Measurements from ENCODE around the gene TAF12. TPM values are rescaled to one million over a fixed set of nuclear protein-coding genes. Genes with fewer than 3 reads are reported as not detected.
A peak's percentile ranks its signal among the peaks of the same experiment; 100 is the strongest.
"Not testable (repeated sequence)": the region's sequence is repeated elsewhere in the genome, so short reads cannot be mapped to it uniquely, and the experiment has no call there.

The TAF12 gene
- total and polyA plus RNA-seq, 10 of the 15 experiments (the other 5 are each of a cell fraction or from before 2014, with no cell fraction given), result 18.3 to 43.3 (median 28.6) TPM

- intact Hi-C loops (cut with micrococcal nuclease; ENCODE audit: unreplicated experiment), result no loop called here
- Histone ChIP-seq H3K9me3 (replicated peaks; ENCODE audit: control insufficient read depth, insufficient read depth, low read length) (no peaks in the 10 kb centered on the region), H3K79me2 (ENCODE audit: control insufficient read depth, insufficient read depth, low read length) (no peaks in the 10 kb centered on the region), H3K9ac (ENCODE audit: control insufficient read depth, insufficient read depth, low read length) (no peak overlapping the region), H3K4me3 (no peak overlapping the region), H2AFZ (ENCODE audit: control insufficient read depth, low read depth, low read length) (no peak overlapping the region), H3K4me2 (ENCODE audit: control insufficient read depth, insufficient read depth) (no peak overlapping the region), H3K4me1 (ENCODE audit: control insufficient read depth, insufficient read depth, low read length) (peaks cover 13% of the 10 kb centered on the region), H4K20me1 (ENCODE audit: control insufficient read depth, insufficient read depth) (no peaks in the 10 kb centered on the region), H3K27me3 (replicated peaks in 1 of 2; ENCODE audit: control insufficient read depth in 2 of 2, insufficient read depth in 2 of 2, low read length in 1 of 2) (no peaks in the 10 kb centered on the region), H3K36me3 (ENCODE audit: control insufficient read depth in 2 of 2, insufficient read depth in 2 of 2, low read length in 1 of 2) (no peaks in the 10 kb centered on the region; a peak in 1 of 4 replicates), H3K27ac (ENCODE audit: control insufficient read depth, insufficient read depth) (no peak overlapping the region)
- no peak for FAIRE-seq
- RAD21 ChIA-PET (ENCODE audit: unreplicated experiment), result interaction anchor here (0.7 kb wide), 1 partner anchor 349 kb away, joined by 3 read pairs; no protein-coding TSS in a partner anchor
- no peak for ATAC-seq
- 97% methylated on average over 10 of the region's 10 CpGs for WGBS (ENCODE audit: insufficient coverage, insufficient replicate concordance, low lambda C conversion rate, missing lambda C conversion rate)
- DNase-seq (ENCODE audit: low read depth, low spot score), result no peak
- CTCF ChIA-PET, result interaction anchor here (0.6 to 1.4 kb wide), 2 partner anchors 235 to 309 kb away, joined by 3 to 5 read pairs; no protein-coding TSS in a partner anchor
- in situ Hi-C loops (cut with MboI), result no loop called here
- no TSS peak for BruUV-seq (replicated peaks)
- POLR2A ChIA-PET, result interaction anchor here (0.7 to 1.0 kb wide), 2 partner anchors 12 to 822 kb away, joined by 3 to 6 read pairs; partner anchors contain the start of gene STX12
- TF ChIP-seq BCL11A (IDR thresholded peaks at IDR 0.05; ENCODE audit: low read depth, low read length) (no peak), CEBPB (IDR thresholded peaks at IDR 0.05; ENCODE audit: borderline replicate concordance in 1 of 2, low read depth in 2 of 2, low read length in 2 of 2) (no peak)
- SMC1A ChIA-PET (ENCODE audit: uncharacterized antibody, unreplicated experiment), result interaction anchor here (0.6 to 1.0 kb wide), 2 partner anchors 43 to 89 kb away, joined by 3 read pairs; partner anchors contain the start of gene TRNAU1AP
Measured at GRCh38 chr1:28595412-28596191, 47.3 kb downstream of the TAF12 start.

- H3K9me3 ChIP-seq (replicated peaks; ENCODE audit: control insufficient read depth, insufficient read depth, low read length); H2AFZ ChIP-seq (ENCODE audit: control insufficient read depth, low read depth, low read length); SMC1A ChIA-PET (ENCODE audit: uncharacterized antibody, unreplicated experiment); H3K27ac ChIP-seq (ENCODE audit: control insufficient read depth, insufficient read depth); H3K9ac ChIP-seq (ENCODE audit: control insufficient read depth, insufficient read depth, low read length); FAIRE-seq; BruUV-seq (replicated peaks); POLR2A ChIA-PET; H3K4me2 ChIP-seq (ENCODE audit: control insufficient read depth, insufficient read depth); intact Hi-C loops (cut with micrococcal nuclease; ENCODE audit: unreplicated experiment); H3K4me3 ChIP-seq; in situ Hi-C loops (cut with MboI); CTCF ChIA-PET; H3K27me3 ChIP-seq (replicated peaks in 1 of 2; ENCODE audit: control insufficient read depth in 2 of 2, insufficient read depth in 2 of 2, low read length in 1 of 2); H4K20me1 ChIP-seq (ENCODE audit: control insufficient read depth, insufficient read depth); H3K36me3 ChIP-seq (ENCODE audit: control insufficient read depth in 2 of 2, insufficient read depth in 2 of 2, low read length in 1 of 2); H3K79me2 ChIP-seq (ENCODE audit: control insufficient read depth, insufficient read depth, low read length); DNase-seq (ENCODE audit: low read depth, low spot score); ATAC-seq: not testable (repeated sequence)
- RAD21 ChIA-PET (ENCODE audit: unreplicated experiment), result interaction anchor here (0.9 kb wide), 1 partner anchor 346 kb away, joined by 3 read pairs; no protein-coding TSS in a partner anchor
- WGBS (ENCODE audit: insufficient coverage, insufficient replicate concordance, low lambda C conversion rate, missing lambda C conversion rate), result 96% methylated on average over 7 of the region's 7 CpGs
- peak; percentile 46; the same call in 1 of the 2 replicates for TF ChIP-seq ZBTB40 (IDR thresholded peaks at IDR 0.05; ENCODE audit: borderline replicate concordance)
- peaks cover 13% of the 10 kb centered on the region for H3K4me1 ChIP-seq (ENCODE audit: control insufficient read depth, insufficient read depth, low read length)
Measured at GRCh38 chr1:28594686-28595411, 48.0 kb downstream of the TAF12 start.

All from GM12878 (cell line).